ENCODE measurements around the gene NID1. TPM values are rescaled to one million over a fixed set of nuclear protein-coding genes. Genes with fewer than 3 reads are reported as not detected.

Gene NID1
- total RNA-seq, 4 donors from 2014 or later: 180 to 391 (median 250) TPM

DNA sequence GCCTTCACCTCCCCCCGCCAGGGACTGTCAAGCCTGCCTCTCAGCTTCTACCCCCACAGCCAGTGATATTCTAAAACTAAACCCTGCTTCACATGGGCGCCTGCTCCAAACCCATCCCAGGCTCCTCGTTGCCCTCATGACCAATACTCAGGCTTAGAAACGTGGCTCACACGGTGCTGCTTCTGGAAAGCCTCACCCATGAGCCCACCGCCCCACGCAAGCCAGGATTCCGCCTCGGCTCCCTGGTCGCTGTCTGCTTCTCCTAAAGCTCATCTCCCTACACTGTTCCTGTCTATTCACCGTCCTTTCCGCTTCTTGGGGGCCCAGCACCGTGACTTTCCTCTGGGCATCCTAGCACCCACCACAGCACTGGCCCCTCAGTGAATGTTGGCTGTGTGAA, 72.5 kb downstream of the NID1 start:
- TF ChIP-seq CTCF (IDR thresholded peaks at IDR 0.05; ENCODE audit: low read depth): no peak

DNA sequence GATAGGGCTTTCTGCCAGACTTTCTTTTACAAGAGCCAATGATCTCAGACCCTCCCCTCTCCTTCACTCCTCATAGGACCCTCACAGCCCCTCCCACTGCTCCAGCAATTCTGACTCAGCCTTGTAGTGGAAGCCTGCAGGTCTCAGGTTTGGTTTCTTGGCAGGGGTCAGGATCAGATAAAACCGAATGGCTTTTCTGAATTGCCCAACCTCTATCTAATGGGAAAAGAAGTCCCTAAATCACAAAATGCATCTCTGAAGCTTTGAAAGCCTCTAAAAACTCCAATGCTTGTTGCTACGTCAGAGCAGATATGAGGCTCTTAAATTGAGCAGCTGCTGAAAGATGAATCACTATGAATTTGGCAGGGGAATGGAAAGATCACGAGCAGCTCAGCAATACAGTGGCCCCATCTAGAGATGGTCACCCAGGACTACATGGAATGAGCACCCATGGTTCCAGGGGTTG, 74.5 kb downstream of the NID1 start:
- no peak for TF ChIP-seq CTCF (IDR thresholded peaks at IDR 0.05; ENCODE audit: low read depth)

DNA sequence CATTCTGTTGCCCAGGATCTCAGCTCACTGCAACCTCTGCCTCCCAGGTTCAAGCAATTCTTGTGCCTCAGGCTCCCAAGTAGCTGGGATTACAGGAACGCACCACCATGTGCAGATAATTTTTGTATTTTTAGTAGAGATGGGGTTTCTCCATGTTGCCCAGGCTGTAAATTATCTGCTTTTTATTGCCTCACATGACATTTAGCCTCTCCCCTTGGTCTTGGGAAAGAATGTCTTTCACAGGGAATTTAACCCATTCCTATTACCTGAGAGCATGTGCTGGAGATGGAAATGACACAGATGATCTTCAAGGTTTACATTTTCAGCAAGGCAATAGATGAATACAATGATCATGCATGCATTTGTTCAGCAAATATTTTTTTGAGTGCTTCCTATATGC, 75.8 kb downstream of the NID1 start:
- no peak for TF ChIP-seq CTCF (IDR thresholded peaks at IDR 0.05; ENCODE audit: low read depth)

GRCh38 chr1:235986869-235987268, 78.0 kb downstream of the NID1 start:
- TF ChIP-seq CTCF (IDR thresholded peaks at IDR 0.05; ENCODE audit: low read depth): no peak

GRCh38 chr1:235984041-235984825, 80.7 kb downstream of the NID1 start:
- no peak for TF ChIP-seq CTCF (IDR thresholded peaks at IDR 0.05; ENCODE audit: low read depth)

GRCh38 chr1:235980976-235981375, 83.9 kb downstream of the NID1 start:
- TF ChIP-seq CTCF (IDR thresholded peaks at IDR 0.05; ENCODE audit: low read depth): no peak

GRCh38 chr1:235979716-235980333, 85.1 kb downstream of the NID1 start:
- TF ChIP-seq CTCF (IDR thresholded peaks at IDR 0.05; ENCODE audit: low read depth): no peak

All from subcutaneous adipose tissue (tissue), 4 donors.